Vagina (tissue), 2 donors: ENCODE data around the gene UGT1A3.

Experiments
- POLR2A ChIP-seq, 2 donors: fragments of 450-650 bp; IDR thresholded peaks; one replicate each; pipeline ENCODE4 v1.6.1; 2017; ENCODE audit warnings: antibody characterized with exemption in 2 of 2, mild to moderate bottlenecking in 2 of 2, moderate library complexity in 2 of 2
- POLR2AphosphoS5 ChIP-seq, 2 donors: sonication (generic); formaldehyde crosslinking; IDR thresholded peaks; one replicate each; pipeline ENCODE4 v1.9.0; 2017; ENCODE audit warnings: antibody characterized with exemption in 2 of 2, mild to moderate bottlenecking in 2 of 2, low read depth in 1 of 2; ENCODE audit not compliant: insufficient read depth in 1 of 2
- TF ChIP-seq, protein P1 (sequence below), 3 experiments: fragments of 450-650 bp in 2 of 3; fragments of 200-600 bp in 1 of 3; sonication (generic) in 1 of 3; IDR thresholded peaks; one replicate each; pipeline ENCODE4 v1.5.1; 2017 to 2019; ENCODE audit warnings: antibody characterized with exemption in 3 of 3, mild to moderate bottlenecking in 2 of 3, moderate library complexity in 2 of 3

DNA sequence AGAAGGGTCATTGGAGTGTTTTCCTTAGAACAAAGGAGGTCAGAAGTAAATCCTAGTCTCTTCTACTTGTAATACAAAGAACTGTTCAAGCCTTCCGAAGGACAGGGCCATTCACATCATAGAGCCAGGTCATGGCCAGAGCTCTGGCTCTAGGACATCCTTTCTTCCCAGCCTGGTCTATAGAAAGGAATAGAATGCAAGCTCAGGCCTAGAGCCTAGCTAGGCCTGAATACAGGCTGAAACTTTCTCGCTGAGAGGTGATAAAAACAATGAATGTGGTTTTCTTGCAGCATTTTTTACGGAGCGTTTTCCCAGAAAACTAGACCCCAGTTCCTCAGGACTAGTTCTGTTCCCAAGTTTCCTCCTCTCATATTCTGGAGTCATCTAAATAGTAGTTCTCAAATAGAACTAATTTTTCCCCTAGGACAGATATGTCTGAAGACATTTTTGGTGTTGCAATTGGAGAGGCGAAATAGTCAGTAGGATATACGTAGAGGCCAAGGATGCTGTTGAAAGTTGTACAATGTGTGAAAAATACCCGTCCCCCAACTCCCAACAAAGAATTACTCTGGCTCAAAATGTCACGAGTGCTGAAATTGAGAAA lies 29.3 kb upstream of the UGT1A3 start:
- TF ChIP-seq, protein P1, sequence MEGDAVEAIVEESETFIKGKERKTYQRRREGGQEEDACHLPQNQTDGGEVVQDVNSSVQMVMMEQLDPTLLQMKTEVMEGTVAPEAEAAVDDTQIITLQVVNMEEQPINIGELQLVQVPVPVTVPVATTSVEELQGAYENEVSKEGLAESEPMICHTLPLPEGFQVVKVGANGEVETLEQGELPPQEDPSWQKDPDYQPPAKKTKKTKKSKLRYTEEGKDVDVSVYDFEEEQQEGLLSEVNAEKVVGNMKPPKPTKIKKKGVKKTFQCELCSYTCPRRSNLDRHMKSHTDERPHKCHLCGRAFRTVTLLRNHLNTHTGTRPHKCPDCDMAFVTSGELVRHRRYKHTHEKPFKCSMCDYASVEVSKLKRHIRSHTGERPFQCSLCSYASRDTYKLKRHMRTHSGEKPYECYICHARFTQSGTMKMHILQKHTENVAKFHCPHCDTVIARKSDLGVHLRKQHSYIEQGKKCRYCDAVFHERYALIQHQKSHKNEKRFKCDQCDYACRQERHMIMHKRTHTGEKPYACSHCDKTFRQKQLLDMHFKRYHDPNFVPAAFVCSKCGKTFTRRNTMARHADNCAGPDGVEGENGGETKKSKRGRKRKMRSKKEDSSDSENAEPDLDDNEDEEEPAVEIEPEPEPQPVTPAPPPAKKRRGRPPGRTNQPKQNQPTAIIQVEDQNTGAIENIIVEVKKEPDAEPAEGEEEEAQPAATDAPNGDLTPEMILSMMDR (IDR thresholded peaks at IDR 0.05): no peak
- TF ChIP-seq POLR2AphosphoS5 (IDR thresholded peaks at IDR 0.05; ENCODE audit: insufficient read depth in 1 of 2, low read depth in 1 of 2) (no peak), POLR2A (IDR thresholded peaks at IDR 0.05) (no peak)
